Panc1 (cell line): ENCODE results near the gene WDR49. TPM values are rescaled to one million over a fixed set of nuclear protein-coding genes. Genes with fewer than 3 reads are reported as not detected.
"Not testable (repeated sequence)": the region's sequence is repeated elsewhere in the genome, so short reads cannot be mapped to it uniquely, and the experiment has no call there.

Experiments
- ATAC-seq: fragments of 200-7000 bp; cut with Tn5 transposase; 2 replicates; pipeline ENCODE4 v1.9.1; 2020; ENCODE audit warnings: mild to moderate bottlenecking, moderate library complexity
- BruUV-seq: library from RNA; stranded (reverse); fragments of 400-500 nt; replicated peaks from 2 replicates; lab custom pipeline; 2021; lab: Mats Ljungman, UMichigan
- CTCF ChIA-PET: fragments of 300-600 bp; sonication (Branson Sonifier 250); formaldehyde crosslinking; loops from one replicate; lab custom pipeline; 2022; ENCODE audit warnings: antibody characterized with exemption; lab: Charles Lee
- POLR2A ChIA-PET: fragments of 300-600 bp; sonication (Branson Sonifier 250); formaldehyde crosslinking; loops from one replicate; lab custom pipeline; 2022; ENCODE audit warnings: antibody characterized with exemption; lab: Charles Lee
- DNase-seq: peaks from one replicate; pipeline ENCODE4 v3.0.0-alpha.2; 2010; ENCODE audit warnings: low read depth, low spot score
- H3K27ac ChIP-seq: 2 replicates; pipeline ENCODE4 v1.5.1; 2011; ENCODE audit warnings: mild to moderate bottlenecking, low read length, inconsistent platforms
- H3K27me3 ChIP-seq: fragments of 200-500 bp; sonication (Bioruptor generic); 2 replicates; pipeline ENCODE4 v1.6.0; 2014; ENCODE audit warnings: low read length, inconsistent platforms; ENCODE audit not compliant: control insufficient read depth, insufficient read depth
- H3K36me3 ChIP-seq: fragments of 200-500 bp; sonication (Bioruptor generic); 2 replicates; pipeline ENCODE4 v1.5.1; 2014; ENCODE audit warnings: inconsistent platforms, mild to moderate bottlenecking, low read length, moderate library complexity; ENCODE audit not compliant: control insufficient read depth, insufficient read depth
- H3K4me1 ChIP-seq: 2 replicates; pipeline ENCODE4 v1.5.1; 2011; ENCODE audit warnings: inconsistent platforms, mild to moderate bottlenecking, low read length, moderate library complexity; ENCODE audit not compliant: control insufficient read depth, insufficient read depth
- H3K4me3 ChIP-seq, 2 experiments: 2 replicates each; pipeline ENCODE4 v1.5.1; 2011 to 2012; ENCODE audit warnings: low read depth in 2 of 2, low read length in 2 of 2, mild to moderate bottlenecking in 2 of 2, inconsistent platforms in 1 of 2, moderate library complexity in 1 of 2
- H3K9me3 ChIP-seq: fragments of 200-500 bp; sonication (Bioruptor generic); 2 replicates; pipeline ENCODE4 v1.5.1; 2014; ENCODE audit warnings: low read depth, mild to moderate bottlenecking, inconsistent platforms, low read length, moderate library complexity; ENCODE audit not compliant: control insufficient read depth, insufficient read depth
- CTCF ChIP-seq: fragments of 450-650 bp; IDR thresholded peaks from 2 replicates; pipeline ENCODE4 v1.5.1; 2017; ENCODE audit warnings: mild to moderate bottlenecking
- POLR2AphosphoS5 ChIP-seq: IDR thresholded peaks from 2 replicates; pipeline ENCODE4 v1.6.1; 2012; ENCODE audit warnings: mild to moderate bottlenecking, low read depth, low read length, moderate library complexity
- REST ChIP-seq, 2 experiments: IDR thresholded peaks; 2 replicates each; pipeline ENCODE4 v1.6.1; 2011 to 2012; ENCODE audit warnings: low read depth in 2 of 2, control low read depth in 1 of 2, low read length in 1 of 2, mild to moderate bottlenecking in 1 of 2, moderate library complexity in 1 of 2; ENCODE audit not compliant: insufficient read depth in 1 of 2
- SIN3A ChIP-seq: IDR thresholded peaks from 2 replicates; pipeline ENCODE4 v1.6.1; 2012; ENCODE audit warnings: low read depth, mild to moderate bottlenecking, low read length, moderate library complexity, borderline replicate concordance; ENCODE audit not compliant: insufficient read depth
- TCF7L2 ChIP-seq: IDR thresholded peaks from 2 replicates; pipeline ENCODE4 v1.6.1; 2011; ENCODE audit warnings: mild to moderate bottlenecking, low read depth, low read length, inconsistent platforms
- in situ Hi-C: cut with HindIII; loops from 2 replicates; pipeline ENCODE4 v1.10.0; 2016; ENCODE audit warnings: low sequenced_read_pairs, low pct_unique_long_range_greater_than_20kb
- intact Hi-C: fragments of 100-400 bp; cut with micrococcal nuclease; formaldehyde crosslinking; loops from one replicate; pipeline ENCODE4 v1.10.0; 2022; ENCODE audit not compliant: unreplicated experiment
- total RNA-seq: library from RNA; stranded (reverse); gene quantifications from one replicate; pipeline ENCODE4 v1.2.1, GENCODE V29; 2021; ENCODE audit not compliant: unreplicated experiment

WDR49 gene
- total RNA-seq, 1 experiment from 2014 or later, result 0.23 TPM

GRCh38 chr3:167626490-167626889 lies 27.3 kb downstream of the WDR49 start:
- ATAC-seq, result no peak
- H3K9me3 ChIP-seq, result no peaks in the 10 kb centered on the region
- H3K4me3 ChIP-seq, result no peak overlapping the region
- H3K27ac ChIP-seq, result no peak overlapping the region
- intact Hi-C loops, result no loop called here
- H3K27me3 ChIP-seq, result no peaks in the 10 kb centered on the region
- in situ Hi-C loops, result no loop called here
- TF ChIP-seq REST (IDR thresholded peaks at IDR 0.05; ENCODE audit: insufficient read depth in 1 of 2, low read depth in 2 of 2, low read length in 1 of 2) (no peak), CTCF (no peak), POLR2AphosphoS5 (no peak), TCF7L2 (no peak), SIN3A (no peak)
- H3K4me1 ChIP-seq, result no peaks in the 10 kb centered on the region
- BruUV-seq, result no TSS peak
- POLR2A ChIA-PET, result no interaction called here
- DNase-seq, result no peak
- CTCF ChIA-PET, result no interaction called here
- no peaks in the 10 kb centered on the region for H3K36me3 ChIP-seq

GRCh38 chr3:167615030-167615429 lies 38.7 kb downstream of the WDR49 start:
- Histone ChIP-seq H3K27me3 (no peaks in the 10 kb centered on the region), H3K9me3 (no peaks in the 10 kb centered on the region), H3K27ac (no peak overlapping the region), H3K4me1 (no peaks in the 10 kb centered on the region), H3K4me3 (no peak overlapping the region), H3K36me3 (no peaks in the 10 kb centered on the region)
- TF ChIP-seq CTCF, result no peak
- TF ChIP-seq REST (IDR thresholded peaks at IDR 0.05; ENCODE audit: insufficient read depth in 1 of 2, low read depth in 2 of 2, low read length in 1 of 2), result no peak
- TF ChIP-seq POLR2AphosphoS5, result no peak
- ChIA-PET POLR2A (no interaction called here), CTCF (no interaction called here)
- ATAC-seq (no peak), DNase-seq (no peak)
- intact Hi-C loops (no loop called here), in situ Hi-C loops (no loop called here)
- no TSS peak for BruUV-seq

- H3K27me3 ChIP-seq, H3K4me1 ChIP-seq, intact Hi-C loops, H3K27ac ChIP-seq, H3K4me3 ChIP-seq, ATAC-seq, H3K36me3 ChIP-seq, POLR2A ChIA-PET, BruUV-seq, H3K9me3 ChIP-seq, in situ Hi-C loops, CTCF ChIA-PET, DNase-seq: not testable (repeated sequence)
These were observed 39.5 kb downstream of the WDR49 start for GRCh38 chr3:167614196-167614595.
